HFFc6 (cell line): Measurements from ENCODE around the gene ZNF524. TPM values are rescaled to one million over a fixed set of nuclear protein-coding genes. Genes with fewer than 3 reads are reported as not detected.
A peak's percentile ranks its signal among the peaks of the same experiment; 100 is the strongest.

Experiments
- DNase-seq: peaks from one replicate; pipeline ENCODE4 v3.0.0-alpha.2; 2018
- H3K27ac Mint-ChIP-seq: 2 replicates; pipeline ENCODE4 v1.8.0; 2020; ENCODE audit warnings: mild to moderate bottlenecking, mixed read lengths
- H3K27me3 Mint-ChIP-seq: 2 replicates; pipeline ENCODE4 v1.8.0; 2021; ENCODE audit warnings: mild to moderate bottlenecking, moderate library complexity, mixed read lengths; ENCODE audit not compliant: insufficient read depth
- H3K36me3 Mint-ChIP-seq: 2 replicates; pipeline ENCODE4 v1.8.0; 2021; ENCODE audit warnings: low read depth, mixed read lengths
- H3K4me1 Mint-ChIP-seq: 2 replicates; pipeline ENCODE4 v1.8.0; 2020; ENCODE audit warnings: low read depth, mixed read lengths
- H3K4me3 Mint-ChIP-seq: 2 replicates; pipeline ENCODE4 v1.8.0; 2020; ENCODE audit warnings: mild to moderate bottlenecking, moderate library complexity, mixed read lengths
- H3K9me3 Mint-ChIP-seq: 2 replicates; pipeline ENCODE4 v1.8.0; 2020; ENCODE audit warnings: mild to moderate bottlenecking, mixed read lengths
- CTCF ChIP-seq: fragments of 200-600 bp; sonication (generic); IDR thresholded peaks from 2 replicates; pipeline ENCODE4 v1.5.0; 2021; ENCODE audit warnings: antibody characterized with exemption, mild to moderate bottlenecking
- total RNA-seq, 6 experiments: library from RNA; stranded (reverse); fragmentation: NEBNext Ultra II Directional; extraction: Animal tissue kit (Norgen Biotek cat#: 25700); gene quantifications; 2 replicates in 1 of 6; 3 replicates in 5 of 6; pipeline ENCODE4 v1.2.3, GENCODE V29; 2021

ZNF524 gene
- total RNA-seq, 6 experiments from 2014 or later: 9.3 to 12.0 (median 10.7) TPM

- no peak for DNase-seq
- peaks cover 9% of the 10 kb centered on the region for H3K27me3 Mint-ChIP-seq
- H3K36me3 Mint-ChIP-seq: peaks cover 31% of the 10 kb centered on the region
- peaks cover 53% of the 10 kb centered on the region for H3K4me1 Mint-ChIP-seq
- H3K9me3 Mint-ChIP-seq: no peaks in the 10 kb centered on the region
- TF ChIP-seq CTCF: no peak
- H3K4me3 Mint-ChIP-seq: peak overlapping the region; percentile 94
- peak overlapping the region; percentile 97 for H3K27ac Mint-ChIP-seq
Observed at GRCh38 chr19:55642153-55643002, 42.3 kb downstream of the ZNF524 start.

- peaks cover 22% of the 10 kb centered on the region for H3K36me3 Mint-ChIP-seq
- H3K27ac Mint-ChIP-seq: peak within 1 kb of the TSS; percentile 97
Observed at GRCh38 chr19:55643003-55643886, 43.2 kb downstream of the ZNF524 start, which contains the start of gene ZNF581. Gene ZNF581 (plus strand): TSS chr19:55643649. CDS start chr19:55644572, 923 bp downstream.

GRCh38 chr19:55643887-55644176, 43.7 kb downstream of the ZNF524 start:
- H3K4me3 Mint-ChIP-seq: peak overlapping the region; percentile 92
- peaks cover 18% of the 10 kb centered on the region for H3K36me3 Mint-ChIP-seq
- peaks cover 9% of the 10 kb centered on the region for H3K27me3 Mint-ChIP-seq
- no peak for DNase-seq
- peak overlapping the region; percentile 86 for H3K27ac Mint-ChIP-seq
- H3K9me3 Mint-ChIP-seq: no peaks in the 10 kb centered on the region
- no peak for TF ChIP-seq CTCF
- H3K4me1 Mint-ChIP-seq: peaks cover 49% of the 10 kb centered on the region

More at GRCh38 chr19:55643003-55643886, 43.2 kb downstream of the ZNF524 start, which contains the start of gene ZNF581:
- H3K4me1 Mint-ChIP-seq: peaks cover 50% of the 10 kb centered on the region
- no peak for TF ChIP-seq CTCF
- H3K4me3 Mint-ChIP-seq: peak within 1 kb of the TSS; percentile 94
- peak; percentile 62 for DNase-seq
- H3K27me3 Mint-ChIP-seq: peaks cover 9% of the 10 kb centered on the region
- no peaks in the 10 kb centered on the region for H3K9me3 Mint-ChIP-seq

GRCh38 chr19:55644191-55644833, 44.2 kb downstream of the ZNF524 start:
- peaks cover 9% of the 10 kb centered on the region for H3K27me3 Mint-ChIP-seq
- no peak for TF ChIP-seq CTCF
- H3K4me1 Mint-ChIP-seq: peaks cover 44% of the 10 kb centered on the region
- H3K4me3 Mint-ChIP-seq: peak overlapping the region; percentile 92
- no peaks in the 10 kb centered on the region for H3K9me3 Mint-ChIP-seq
- H3K27ac Mint-ChIP-seq: peak overlapping the region; percentile 86
- peaks cover 14% of the 10 kb centered on the region for H3K36me3 Mint-ChIP-seq
- DNase-seq: no peak

GRCh38 chr19:55644842-55645511, 44.9 kb downstream of the ZNF524 start:
- peaks cover 40% of the 10 kb centered on the region for H3K4me1 Mint-ChIP-seq
- H3K27me3 Mint-ChIP-seq: peaks cover 9% of the 10 kb centered on the region
- peak overlapping the region; percentile 86; the same call in 1 of the 2 replicates for H3K27ac Mint-ChIP-seq
- H3K9me3 Mint-ChIP-seq: no peaks in the 10 kb centered on the region
- peak overlapping the region; percentile 92 for H3K4me3 Mint-ChIP-seq
- no peak for TF ChIP-seq CTCF
- DNase-seq: no peak
- H3K36me3 Mint-ChIP-seq: peaks cover 14% of the 10 kb centered on the region
